Smooth muscle cell (in vitro differentiated cells): Measurements from ENCODE around the gene SLC10A6. TPM values are rescaled to one million over a fixed set of nuclear protein-coding genes. Genes with fewer than 3 reads are reported as not detected.

Experiments used
- DNase-seq: peaks from one replicate; lab custom pipeline; 2025; ENCODE audit not compliant: unreplicated experiment; lab: John Stamatoyannopoulos, UW
- H2AFZ ChIP-seq: fragments of 200-600 bp; sonication (generic); 2 replicates; pipeline ENCODE4 v1.6.0; 2016; ENCODE audit warnings: antibody characterized with exemption, low read depth, mild to moderate bottlenecking
- H3F3A ChIP-seq: fragments of 200-600 bp; sonication (generic); 2 replicates; pipeline ENCODE4 v1.6.0; 2017; ENCODE audit warnings: antibody characterized with exemption, low read depth
- H3K27ac ChIP-seq: fragments of 200-600 bp; sonication (generic); 2 replicates; pipeline ENCODE4 v1.5.1; 2016; ENCODE audit warnings: low read depth, mild to moderate bottlenecking
- H3K27me3 ChIP-seq: fragments of 200-600 bp; sonication (generic); 2 replicates; pipeline ENCODE4 v1.6.1; 2016; ENCODE audit warnings: low read depth, mild to moderate bottlenecking
- H3K36me3 ChIP-seq: fragments of 200-600 bp; sonication (generic); 2 replicates; pipeline ENCODE4 v1.5.1; 2016; ENCODE audit warnings: low read depth
- H3K4me1 ChIP-seq: fragments of 200-600 bp; sonication (generic); 2 replicates; pipeline ENCODE4 v1.5.1; 2016; ENCODE audit warnings: low read depth
- H3K4me2 ChIP-seq: fragments of 200-600 bp; sonication (generic); 2 replicates; pipeline ENCODE4 v1.6.0; 2016; ENCODE audit warnings: mild to moderate bottlenecking
- H3K4me3 ChIP-seq: fragments of 200-600 bp; sonication (generic); 2 replicates; pipeline ENCODE4 v1.5.1; 2016; ENCODE audit warnings: mild to moderate bottlenecking
- H3K79me2 ChIP-seq: fragments of 200-600 bp; sonication (generic); 2 replicates; pipeline ENCODE4 v1.6.0; 2016; ENCODE audit warnings: low read depth, mild to moderate bottlenecking
- H3K9ac ChIP-seq: fragments of 200-600 bp; sonication (generic); 2 replicates; pipeline ENCODE4 v1.6.0; 2016; ENCODE audit warnings: low read depth
- H3K9me3 ChIP-seq: fragments of 200-600 bp; sonication (generic); replicated peaks from 2 replicates; pipeline ENCODE4 v1.5.1; 2016; ENCODE audit warnings: low read depth
- H4K20me1 ChIP-seq: fragments of 200-600 bp; sonication (generic); 2 replicates; pipeline ENCODE4 v1.6.0; 2016; ENCODE audit warnings: low read depth
- WGBS: methylation state at CpG from one replicate; pipeline ENCODE4 v1.1.7; 2016; ENCODE audit warnings: low lambda C conversion rate; 5-methylcytosine and 5-hydroxymethylcytosine counted together
- polyA plus RNA-seq: library from polyadenylated mRNA; unstranded; fragments of >200 nt; fragmentation: Nextera tagmentation; extraction: Ambion mirVana; gene quantifications from 2 replicates; pipeline ENCODE4 v1.2.1, GENCODE V29; 2016
- total RNA-seq: library from RNA; depleted of rRNA; stranded (reverse); fragments of >200 nt; gene quantifications from 2 replicates; pipeline ENCODE4 v1.2.3, GENCODE V29; 2014
- TF ChIP-seq, protein P1 (sequence below): fragments of 200-600 bp; sonication (generic); IDR thresholded peaks from 2 replicates; pipeline ENCODE4 v1.5.1; 2017; ENCODE audit warnings: borderline replicate concordance, mild to moderate bottlenecking, antibody characterized with exemption; ENCODE audit not compliant: insufficient read depth, poor library complexity, severe bottlenecking

The SLC10A6 gene
- total and polyA plus RNA-seq, 2 experiments from 2014 or later = 1.4 TPM; not detected in 1

DNA sequence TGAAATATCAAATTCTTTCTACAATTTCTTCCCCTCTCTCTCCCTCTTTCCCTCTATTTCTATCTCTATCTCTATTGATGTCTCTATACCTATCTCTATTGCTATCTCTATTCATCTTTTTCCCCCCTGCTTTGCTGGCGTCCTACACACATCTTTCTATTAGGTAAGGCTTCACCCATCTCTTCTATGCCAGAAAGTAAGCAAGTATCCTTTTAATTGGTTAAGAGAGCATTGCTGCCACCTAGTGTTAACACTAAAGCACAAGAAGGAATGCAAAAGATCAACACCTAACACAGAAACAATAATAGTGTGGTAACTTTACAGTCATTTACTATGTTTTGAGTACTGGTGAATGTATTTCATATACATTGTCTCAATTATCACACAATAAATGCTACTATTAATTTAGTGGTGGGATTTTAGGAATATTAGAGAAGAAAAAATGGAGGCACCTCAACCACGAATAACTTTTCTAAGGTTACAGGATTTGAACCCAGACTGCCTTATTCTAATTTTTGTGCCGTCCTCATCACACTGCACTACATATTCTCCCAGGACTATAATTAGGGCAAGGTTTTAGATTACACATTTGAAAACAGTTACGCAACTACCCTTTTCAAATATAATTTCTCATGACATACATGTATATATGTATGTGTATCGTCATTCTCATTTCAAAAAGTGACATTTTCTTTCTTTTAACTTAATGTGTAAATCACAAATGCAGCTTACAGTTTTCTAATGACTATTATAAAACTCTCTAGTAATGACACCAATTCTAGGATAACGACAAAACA, 46.7 kb upstream of the SLC10A6 start:
- Histone ChIP-seq H3K79me2 (no peaks in the 10 kb centered on the region), H3K9ac (no peak overlapping the region), H3K36me3 (no peaks in the 10 kb centered on the region), H3K27ac (no peak overlapping the region), H4K20me1 (no peaks in the 10 kb centered on the region), H3F3A (peaks cover 7% of the 10 kb centered on the region), H3K4me3 (no peak overlapping the region), H3K4me1 (peaks cover 21% of the 10 kb centered on the region), H3K4me2 (no peak overlapping the region), H3K27me3 (no peaks in the 10 kb centered on the region), H2AFZ (no peak overlapping the region), H3K9me3 (no peaks in the 10 kb centered on the region)
- no peak for DNase-seq
- 77% methylated on average over 6 of the region's 6 CpGs for WGBS
- TF ChIP-seq, protein P1, sequence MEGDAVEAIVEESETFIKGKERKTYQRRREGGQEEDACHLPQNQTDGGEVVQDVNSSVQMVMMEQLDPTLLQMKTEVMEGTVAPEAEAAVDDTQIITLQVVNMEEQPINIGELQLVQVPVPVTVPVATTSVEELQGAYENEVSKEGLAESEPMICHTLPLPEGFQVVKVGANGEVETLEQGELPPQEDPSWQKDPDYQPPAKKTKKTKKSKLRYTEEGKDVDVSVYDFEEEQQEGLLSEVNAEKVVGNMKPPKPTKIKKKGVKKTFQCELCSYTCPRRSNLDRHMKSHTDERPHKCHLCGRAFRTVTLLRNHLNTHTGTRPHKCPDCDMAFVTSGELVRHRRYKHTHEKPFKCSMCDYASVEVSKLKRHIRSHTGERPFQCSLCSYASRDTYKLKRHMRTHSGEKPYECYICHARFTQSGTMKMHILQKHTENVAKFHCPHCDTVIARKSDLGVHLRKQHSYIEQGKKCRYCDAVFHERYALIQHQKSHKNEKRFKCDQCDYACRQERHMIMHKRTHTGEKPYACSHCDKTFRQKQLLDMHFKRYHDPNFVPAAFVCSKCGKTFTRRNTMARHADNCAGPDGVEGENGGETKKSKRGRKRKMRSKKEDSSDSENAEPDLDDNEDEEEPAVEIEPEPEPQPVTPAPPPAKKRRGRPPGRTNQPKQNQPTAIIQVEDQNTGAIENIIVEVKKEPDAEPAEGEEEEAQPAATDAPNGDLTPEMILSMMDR = peak; percentile 77

DNA sequence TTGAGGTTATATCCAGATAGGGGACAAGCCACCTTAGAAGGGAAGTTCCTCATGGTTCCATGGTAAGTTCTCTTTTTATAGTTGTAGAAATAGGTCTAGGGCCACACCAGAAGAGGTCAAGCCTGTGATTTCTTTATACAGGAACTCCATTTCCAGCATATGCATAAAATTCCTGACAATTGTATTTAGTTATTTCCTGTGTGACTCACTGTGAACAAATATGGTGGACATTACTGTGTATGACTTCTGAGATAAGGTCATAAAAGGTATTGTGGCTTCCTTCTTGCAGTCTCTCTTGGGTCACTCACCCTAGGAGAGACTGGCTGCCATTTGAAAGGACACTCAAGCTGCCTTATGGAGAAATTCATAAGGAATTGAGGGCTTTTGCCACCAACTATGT, 45.3 kb upstream of the SLC10A6 start:
- TF ChIP-seq, protein P1 = no peak
- H4K20me1 ChIP-seq = no peaks in the 10 kb centered on the region
- H3K9me3 ChIP-seq = no peaks in the 10 kb centered on the region
- H3K27ac ChIP-seq = no peak overlapping the region
- H3F3A ChIP-seq = peaks cover 7% of the 10 kb centered on the region
- peaks cover 24% of the 10 kb centered on the region for H3K4me1 ChIP-seq
- no peak overlapping the region for H3K4me2 ChIP-seq
- no peak overlapping the region for H2AFZ ChIP-seq
- no peaks in the 10 kb centered on the region for H3K36me3 ChIP-seq
- H3K9ac ChIP-seq = no peak overlapping the region
- no peaks in the 10 kb centered on the region for H3K79me2 ChIP-seq
- no peaks in the 10 kb centered on the region for H3K27me3 ChIP-seq
- DNase-seq = no peak
- no peak overlapping the region for H3K4me3 ChIP-seq

DNA sequence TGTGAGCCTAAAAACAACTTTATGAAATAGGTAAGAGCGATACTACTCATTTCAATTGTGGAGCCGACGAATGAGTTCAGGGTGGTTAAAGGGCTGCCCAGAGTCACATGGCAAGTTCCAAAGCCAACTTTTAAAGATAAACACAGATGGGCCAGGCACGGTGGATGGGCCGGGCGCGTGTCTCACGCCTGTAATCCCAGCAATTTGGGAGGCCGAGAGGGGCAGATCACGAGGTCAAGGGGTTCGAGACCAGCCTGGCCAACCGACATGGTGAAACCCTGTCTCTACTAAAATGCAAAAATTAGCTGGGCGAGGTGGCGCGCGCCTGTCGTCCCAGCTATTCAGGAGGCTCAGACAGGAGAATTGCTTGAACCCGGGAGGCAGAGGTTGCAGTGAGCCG, 44.0 kb upstream of the SLC10A6 start:
- Histone ChIP-seq H3K4me2 (peak overlapping the region; percentile 95), H3F3A (peaks cover 7% of the 10 kb centered on the region), H3K79me2 (no peaks in the 10 kb centered on the region), H2AFZ (no peak overlapping the region), H3K9ac (no peak overlapping the region), H3K9me3 (no peaks in the 10 kb centered on the region), H3K27ac (no peak overlapping the region), H3K4me3 (peak overlapping the region; percentile 85), H3K4me1 (peaks cover 24% of the 10 kb centered on the region), H3K36me3 (no peaks in the 10 kb centered on the region), H4K20me1 (no peaks in the 10 kb centered on the region), H3K27me3 (no peaks in the 10 kb centered on the region)
- TF ChIP-seq, protein P1 = no peak
- no peak for DNase-seq
- 95% methylated on average over 19 of the region's 19 CpGs for WGBS

DNA sequence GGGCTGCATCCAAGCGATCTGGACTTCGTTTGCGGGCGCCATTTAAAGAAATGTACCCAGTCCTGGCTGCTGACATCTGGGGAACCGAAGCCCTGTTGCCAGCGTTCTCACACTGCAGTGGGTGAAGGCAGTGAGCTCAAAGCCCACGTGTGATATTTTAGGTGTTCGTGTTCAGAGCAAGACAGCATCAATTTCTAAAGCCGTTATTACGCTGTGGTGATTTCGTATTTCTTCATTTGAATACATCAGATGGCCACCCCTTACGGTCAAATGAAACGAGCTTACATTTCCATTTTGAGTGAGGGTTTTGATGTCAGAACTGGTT, 43.4 kb upstream of the SLC10A6 start:
- DNase-seq = no peak
- peak overlapping the region; percentile 80 for H3K27ac ChIP-seq

More for the DNA sequence above, 43.4 kb upstream of the SLC10A6 start:
- peak overlapping the region; percentile 95 for H3K4me2 ChIP-seq
- H3K79me2 ChIP-seq = no peaks in the 10 kb centered on the region
- no peaks in the 10 kb centered on the region for H3K36me3 ChIP-seq
- peak overlapping the region; percentile 85 for H3K4me3 ChIP-seq
- no peaks in the 10 kb centered on the region for H3K9me3 ChIP-seq
- WGBS = 29% methylated on average over 13 of the region's 13 CpGs
- H4K20me1 ChIP-seq = no peaks in the 10 kb centered on the region
- peak overlapping the region; percentile 79 for H3K9ac ChIP-seq
- TF ChIP-seq, protein P1 = no peak
- H2AFZ ChIP-seq = peak overlapping the region; percentile 96
- no peaks in the 10 kb centered on the region for H3K27me3 ChIP-seq
- H3F3A ChIP-seq = peaks cover 7% of the 10 kb centered on the region
- peaks cover 24% of the 10 kb centered on the region for H3K4me1 ChIP-seq
